ENCODE measurements around the gene PRKCE. TPM values are rescaled to one million over a fixed set of nuclear protein-coding genes. Genes with fewer than 3 reads are reported as not detected.

Gene PRKCE
- total and polyA plus RNA-seq, 2 donors (not counting 3 experiments of a cell fraction or from before 2014, with no cell fraction given) = 27.9 to 33.9 TPM

DNA sequence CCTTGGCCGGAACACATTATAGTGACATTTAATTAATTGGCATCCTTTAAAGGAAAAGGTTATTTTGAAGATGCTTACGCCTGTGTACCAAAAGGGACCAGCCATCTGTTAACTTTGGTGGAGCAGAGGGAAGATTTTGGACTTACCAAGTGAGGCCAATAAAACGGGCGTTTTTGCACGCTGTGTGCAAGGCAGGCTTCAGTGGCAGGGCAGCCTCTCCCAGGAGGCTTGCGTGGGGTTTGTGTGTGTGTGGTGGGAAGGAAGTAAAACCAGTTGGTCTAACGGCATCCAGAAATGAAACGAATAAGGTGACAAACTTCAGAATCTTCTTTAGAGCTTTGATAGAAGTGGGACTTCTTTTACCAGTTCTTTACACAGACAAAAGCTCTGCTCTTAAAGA is 191.7 kb downstream of the PRKCE start:
- Histone ChIP-seq H3K9me1 (replicated peaks; ENCODE audit: control insufficient read depth, extremely low read depth, insufficient read depth, low read length) (no peaks in the 10 kb centered on the region), H2AFZ (ENCODE audit: low read depth, low read length) (no peak overlapping the region), H3K27me3 (ENCODE audit: control insufficient read depth in 2 of 2, insufficient read depth in 2 of 2, low read length in 2 of 2) (no peaks in the 10 kb centered on the region), H3K36me3 (ENCODE audit: control insufficient read depth in 2 of 2, extremely low read depth in 1 of 2, insufficient read depth in 2 of 2, low read length in 2 of 2) (no peaks in the 10 kb centered on the region), H3K4me1 (ENCODE audit: control insufficient read depth, extremely low read depth, insufficient read depth, low read length) (no peaks in the 10 kb centered on the region), H3K27ac (ENCODE audit: insufficient read depth, low read depth, low read length) (no peak overlapping the region), H3K79me2 (ENCODE audit: control insufficient read depth, insufficient read depth, low read length) (no peaks in the 10 kb centered on the region), H3K4me2 (ENCODE audit: insufficient read depth, low read length) (no peak overlapping the region), H3K9me3 (replicated peaks; ENCODE audit: control insufficient read depth, insufficient read depth, low read length) (no peaks in the 10 kb centered on the region), H4K20me1 (replicated peaks; ENCODE audit: control insufficient read depth, extremely low read depth, insufficient read depth, low read length) (no peaks in the 10 kb centered on the region), H3K4me3 (replicated peaks in 1 of 3; ENCODE audit: insufficient read depth in 1 of 3, low read depth in 1 of 3, low read length in 3 of 3) (no peak overlapping the region), H3K9ac (replicated peaks; ENCODE audit: extremely low read depth, insufficient read depth, low read length) (no peak overlapping the region)
- ChIA-PET CTCF (interaction anchor here (1.2 kb wide), 2 partner anchors 9 to 42 kb away, joined by 3 read pairs; no protein-coding TSS in a partner anchor), POLR2A (no interaction called here)
- FAIRE-seq (no peak), DNase-seq (ENCODE audit: low read depth, low spot score) (no peak)
- intact Hi-C loops (cut with micrococcal nuclease) = no loop called here
- TF ChIP-seq POLR2AphosphoS5 (IDR thresholded peaks at IDR 0.05; ENCODE audit: insufficient read depth, low read depth, low read length) (no peak), GATA2 (IDR thresholded peaks at IDR 0.05; ENCODE audit: insufficient read depth, insufficient read length, low read depth, low read length) (no peak), FOS (IDR thresholded peaks at IDR 0.05; ENCODE audit: borderline replicate concordance, insufficient read depth, low read length) (no peak), JUN (IDR thresholded peaks at IDR 0.05; ENCODE audit: borderline replicate concordance, insufficient read depth, insufficient read length, low read depth) (no peak), MAX (IDR thresholded peaks at IDR 0.05; ENCODE audit: insufficient read depth, insufficient read length) (no peak), POLR2A (IDR thresholded peaks at IDR 0.05; ENCODE audit: low read depth, low read length) (no peak), MYC (IDR thresholded peaks at IDR 0.05; ENCODE audit: low read depth, low read length) (no peak), EZH2 (IDR thresholded peaks at IDR 0.05; ENCODE audit: borderline replicate concordance, low read depth, low read length, severe bottlenecking) (no peak)
- TF ChIP-seq, protein P1, sequence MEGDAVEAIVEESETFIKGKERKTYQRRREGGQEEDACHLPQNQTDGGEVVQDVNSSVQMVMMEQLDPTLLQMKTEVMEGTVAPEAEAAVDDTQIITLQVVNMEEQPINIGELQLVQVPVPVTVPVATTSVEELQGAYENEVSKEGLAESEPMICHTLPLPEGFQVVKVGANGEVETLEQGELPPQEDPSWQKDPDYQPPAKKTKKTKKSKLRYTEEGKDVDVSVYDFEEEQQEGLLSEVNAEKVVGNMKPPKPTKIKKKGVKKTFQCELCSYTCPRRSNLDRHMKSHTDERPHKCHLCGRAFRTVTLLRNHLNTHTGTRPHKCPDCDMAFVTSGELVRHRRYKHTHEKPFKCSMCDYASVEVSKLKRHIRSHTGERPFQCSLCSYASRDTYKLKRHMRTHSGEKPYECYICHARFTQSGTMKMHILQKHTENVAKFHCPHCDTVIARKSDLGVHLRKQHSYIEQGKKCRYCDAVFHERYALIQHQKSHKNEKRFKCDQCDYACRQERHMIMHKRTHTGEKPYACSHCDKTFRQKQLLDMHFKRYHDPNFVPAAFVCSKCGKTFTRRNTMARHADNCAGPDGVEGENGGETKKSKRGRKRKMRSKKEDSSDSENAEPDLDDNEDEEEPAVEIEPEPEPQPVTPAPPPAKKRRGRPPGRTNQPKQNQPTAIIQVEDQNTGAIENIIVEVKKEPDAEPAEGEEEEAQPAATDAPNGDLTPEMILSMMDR (IDR thresholded peaks at IDR 0.05; ENCODE audit: extremely low read depth in 1 of 2, insufficient read depth in 1 of 2, low read depth in 1 of 2, low read length in 2 of 2) = no peak
- BruUV-seq (replicated peaks) = no TSS peak
- dilution Hi-C loops (cut with MboI; ENCODE audit: extremely low pct_ligation_motif_present, low sequenced_read_pairs) = no loop called here
